PFSK-1 (cell line): ENCODE data around the gene AKT2.

Experiments
- FOXP2 ChIP-seq: optimal IDR thresholded peaks from 2 replicates; pipeline ENCODE3; 2011; ENCODE audit warnings: borderline replicate concordance, control low read depth, inconsistent platforms; ENCODE audit not compliant: insufficient read depth; ENCODE audit errors: extremely low read length, extremely low read depth
- POLR2AphosphoS5 ChIP-seq: IDR thresholded peaks from 2 replicates; pipeline ENCODE4 v1.6.1; 2012; ENCODE audit warnings: low read depth, mild to moderate bottlenecking, control low read depth, low read length, moderate library complexity
- REST ChIP-seq, 2 experiments: IDR thresholded peaks; 2 replicates each; pipeline versions ENCODE4 v1.6.1 to v1.8.0; 2011 to 2012; ENCODE audit warnings: low read depth in 2 of 2, low read length in 2 of 2, control low read depth in 1 of 2, inconsistent platforms in 1 of 2, mild to moderate bottlenecking in 1 of 2, moderate library complexity in 1 of 2; ENCODE audit not compliant: insufficient read depth in 1 of 2
- SIN3A ChIP-seq: IDR thresholded peaks from 2 replicates; pipeline ENCODE4 v1.6.1; 2012; ENCODE audit warnings: mild to moderate bottlenecking, low read length, moderate library complexity, borderline replicate concordance; ENCODE audit not compliant: insufficient read depth
- TAF1 ChIP-seq: IDR thresholded peaks from 2 replicates; pipeline ENCODE4 v1.6.1; 2012; ENCODE audit warnings: low read length, control low read depth, borderline replicate concordance; ENCODE audit not compliant: insufficient read depth

The AKT2 gene

GRCh38 chr19:40262422-40262821 is 22.7 kb downstream of the AKT2 start:
- TF ChIP-seq REST (IDR thresholded peaks at IDR 0.05; ENCODE audit: insufficient read depth in 1 of 2, low read depth in 2 of 2, low read length in 2 of 2) (no peak), SIN3A (no peak), POLR2AphosphoS5 (no peak), TAF1 (no peak), FOXP2 (no peak)

GRCh38 chr19:40261631-40262030 is 23.5 kb downstream of the AKT2 start:
- TF ChIP-seq POLR2AphosphoS5, result no peak
- no peak for TF ChIP-seq REST (IDR thresholded peaks at IDR 0.05; ENCODE audit: insufficient read depth in 1 of 2, low read depth in 2 of 2, low read length in 2 of 2)
- TF ChIP-seq SIN3A, result no peak
- no peak for TF ChIP-seq FOXP2

- no peak for TF ChIP-seq FOXP2
- no peak for TF ChIP-seq SIN3A
- no peak for TF ChIP-seq POLR2AphosphoS5
- no peak for TF ChIP-seq TAF1
- no peak for TF ChIP-seq REST (IDR thresholded peaks at IDR 0.05; ENCODE audit: insufficient read depth in 1 of 2, low read depth in 2 of 2, low read length in 2 of 2)
These were observed 28.0 kb downstream of the AKT2 start for GRCh38 chr19:40257096-40257517.

GRCh38 chr19:40256512-40256911 is 28.6 kb downstream of the AKT2 start:
- TF ChIP-seq REST (IDR thresholded peaks at IDR 0.05; ENCODE audit: insufficient read depth in 1 of 2, low read depth in 2 of 2, low read length in 2 of 2), result no peak
- no peak for TF ChIP-seq TAF1
- no peak for TF ChIP-seq FOXP2

GRCh38 chr19:40255619-40256166 is 29.5 kb downstream of the AKT2 start:
- TF ChIP-seq SIN3A, result no peak
- no peak for TF ChIP-seq REST (IDR thresholded peaks at IDR 0.05; ENCODE audit: insufficient read depth in 1 of 2, low read depth in 2 of 2, low read length in 2 of 2)
- no peak for TF ChIP-seq POLR2AphosphoS5
- TF ChIP-seq FOXP2, result no peak
